RWPE2 (cell line): ENCODE measurements around the gene AP3S1.
"Not testable (repeated sequence)": the region's sequence is repeated elsewhere in the genome, so short reads cannot be mapped to it uniquely, and the experiment has no call there.

Experiments used
- ATAC-seq: fragments of 200-7000 bp; cut with Tn5 transposase; 3 replicates; pipeline ENCODE4 v1.9.1; 2021; ENCODE audit warnings: low read depth
- DNase-seq: peaks from one replicate; pipeline ENCODE4 v3.0.0-alpha.2; 2020; ENCODE audit warnings: low spot score
- H3K27ac ChIP-seq: fragments of 450-650 bp; 2 replicates; pipeline ENCODE4 v1.5.1; 2017; ENCODE audit warnings: mild to moderate bottlenecking; ENCODE audit not compliant: poor library complexity, severe bottlenecking
- H3K27me3 ChIP-seq: fragments of 250-450 bp; sonication (Bioruptor Pico); 2 replicates; pipeline ENCODE4 v1.5.1; 2021; ENCODE audit warnings: mild to moderate bottlenecking, moderate library complexity; ENCODE audit not compliant: insufficient read depth, poor library complexity, severe bottlenecking
- H3K36me3 ChIP-seq: fragments of 250-450 bp; sonication (Bioruptor Pico); 2 replicates; pipeline ENCODE4 v1.5.1; 2020; ENCODE audit warnings: low read depth, mild to moderate bottlenecking, moderate library complexity
- H3K4me1 ChIP-seq: fragments of 250-450 bp; sonication (Bioruptor Pico); 2 replicates; pipeline ENCODE4 v1.5.1; 2021; ENCODE audit warnings: mild to moderate bottlenecking, moderate library complexity; ENCODE audit not compliant: insufficient read depth, poor library complexity, severe bottlenecking
- H3K4me3 ChIP-seq: fragments of 250-450 bp; sonication (Bioruptor Pico); 2 replicates; pipeline ENCODE4 v1.5.1; 2021; ENCODE audit warnings: mild to moderate bottlenecking, moderate library complexity; ENCODE audit not compliant: severe bottlenecking
- H3K9me3 ChIP-seq: fragments of 250-450 bp; sonication (Bioruptor Pico); 2 replicates; pipeline ENCODE4 v1.5.1; 2021; ENCODE audit warnings: mild to moderate bottlenecking, moderate library complexity; ENCODE audit not compliant: severe bottlenecking
- TF ChIP-seq, protein P1 (sequence below): fragments of 450-650 bp; IDR thresholded peaks from one replicate; pipeline ENCODE4 v1.5.1; 2017; ENCODE audit warnings: mild to moderate bottlenecking, moderate library complexity; ENCODE audit not compliant: poor library complexity, severe bottlenecking

The AP3S1 gene

DNA sequence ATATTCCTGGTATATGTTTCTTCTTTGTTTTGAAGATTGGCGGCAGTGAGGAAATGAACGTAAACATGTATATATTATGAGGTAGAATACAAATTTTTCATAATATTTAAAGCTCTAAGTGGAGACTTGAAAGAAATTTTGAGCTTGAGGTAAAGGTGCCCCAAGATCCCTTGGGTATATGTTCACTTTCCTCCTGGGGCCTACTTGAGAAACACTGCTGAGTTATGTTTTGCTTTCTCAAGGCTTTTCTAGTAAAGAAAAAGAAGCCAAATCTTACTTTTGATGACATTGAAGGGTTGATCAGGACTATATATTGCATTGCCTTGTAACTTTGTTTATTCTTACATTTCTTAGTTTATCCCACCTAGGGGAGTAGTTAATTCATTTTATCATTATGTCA is 30.7 kb downstream of the AP3S1 start:
- Histone ChIP-seq H3K36me3 (peaks cover 22% of the 10 kb centered on the region), H3K27ac (no peak overlapping the region), H3K4me3 (no peak overlapping the region), H3K9me3 (no peaks in the 10 kb centered on the region), H3K4me1 (peaks cover 14% of the 10 kb centered on the region), H3K27me3 (no peaks in the 10 kb centered on the region)
- DNase-seq (no peak), ATAC-seq (no peak)
- TF ChIP-seq, protein P1, sequence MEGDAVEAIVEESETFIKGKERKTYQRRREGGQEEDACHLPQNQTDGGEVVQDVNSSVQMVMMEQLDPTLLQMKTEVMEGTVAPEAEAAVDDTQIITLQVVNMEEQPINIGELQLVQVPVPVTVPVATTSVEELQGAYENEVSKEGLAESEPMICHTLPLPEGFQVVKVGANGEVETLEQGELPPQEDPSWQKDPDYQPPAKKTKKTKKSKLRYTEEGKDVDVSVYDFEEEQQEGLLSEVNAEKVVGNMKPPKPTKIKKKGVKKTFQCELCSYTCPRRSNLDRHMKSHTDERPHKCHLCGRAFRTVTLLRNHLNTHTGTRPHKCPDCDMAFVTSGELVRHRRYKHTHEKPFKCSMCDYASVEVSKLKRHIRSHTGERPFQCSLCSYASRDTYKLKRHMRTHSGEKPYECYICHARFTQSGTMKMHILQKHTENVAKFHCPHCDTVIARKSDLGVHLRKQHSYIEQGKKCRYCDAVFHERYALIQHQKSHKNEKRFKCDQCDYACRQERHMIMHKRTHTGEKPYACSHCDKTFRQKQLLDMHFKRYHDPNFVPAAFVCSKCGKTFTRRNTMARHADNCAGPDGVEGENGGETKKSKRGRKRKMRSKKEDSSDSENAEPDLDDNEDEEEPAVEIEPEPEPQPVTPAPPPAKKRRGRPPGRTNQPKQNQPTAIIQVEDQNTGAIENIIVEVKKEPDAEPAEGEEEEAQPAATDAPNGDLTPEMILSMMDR: no peak

DNA sequence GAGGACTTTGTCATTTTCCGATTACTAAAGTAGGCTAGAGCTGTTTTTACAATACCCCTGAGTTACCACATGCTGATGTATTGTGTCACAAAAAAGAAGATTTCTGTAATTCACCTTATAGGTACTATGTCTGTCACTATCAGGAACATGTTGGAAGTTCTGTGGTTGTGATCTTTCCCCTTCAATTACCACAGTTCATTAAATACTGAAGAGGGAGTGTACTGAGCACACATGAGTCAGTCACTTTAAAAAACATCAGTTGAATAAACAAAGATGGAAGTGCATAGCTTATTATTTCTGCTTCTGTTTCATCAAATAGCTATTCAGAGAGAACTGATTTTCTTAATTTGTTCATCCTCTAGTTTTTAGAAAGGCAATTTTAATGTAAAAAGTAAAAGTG is 31.7 kb downstream of the AP3S1 start:
- no peak for DNase-seq
- no peak overlapping the region for H3K4me3 ChIP-seq
- TF ChIP-seq, protein P1: no peak
- no peaks in the 10 kb centered on the region for H3K27me3 ChIP-seq
- H3K27ac ChIP-seq: no peak overlapping the region
- peaks cover 9% of the 10 kb centered on the region for H3K4me1 ChIP-seq
- H3K9me3 ChIP-seq: no peaks in the 10 kb centered on the region
- peak; percentile 88 for ATAC-seq
- peaks cover 21% of the 10 kb centered on the region for H3K36me3 ChIP-seq

- no peak overlapping the region for H3K27ac ChIP-seq
- H3K27me3 ChIP-seq: no peaks in the 10 kb centered on the region
- TF ChIP-seq, protein P1: no peak
- DNase-seq (no peak), ATAC-seq (no peak)
- H3K36me3 ChIP-seq: peaks cover 12% of the 10 kb centered on the region
- peaks cover 9% of the 10 kb centered on the region for H3K4me1 ChIP-seq
- H3K9me3 ChIP-seq: no peaks in the 10 kb centered on the region
- H3K4me3 ChIP-seq: no peak overlapping the region
These were observed 33.7 kb downstream of the AP3S1 start for GRCh38 chr5:115875447-115875846.

DNA sequence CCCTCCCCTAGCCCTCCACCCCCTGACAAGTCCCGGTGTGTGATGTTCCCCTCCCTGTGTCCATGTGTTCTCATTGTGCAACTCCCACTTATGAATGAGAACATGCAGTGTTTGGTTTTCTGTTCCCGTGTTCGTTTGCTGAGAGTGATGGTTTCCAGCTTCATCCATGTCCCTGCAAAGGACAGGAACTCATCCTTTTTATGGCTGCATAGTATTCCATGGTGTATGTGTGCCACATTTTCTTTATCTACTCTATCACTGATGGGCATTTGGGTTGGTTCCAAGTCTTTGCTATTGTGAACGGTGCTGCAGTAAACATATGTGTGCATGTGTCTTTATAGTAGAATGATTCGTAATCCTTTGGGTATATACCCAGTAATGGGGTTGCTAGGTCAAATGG is 35.6 kb downstream of the AP3S1 start:
- DNase-seq, H3K27ac ChIP-seq, ATAC-seq: not testable (repeated sequence)

DNA sequence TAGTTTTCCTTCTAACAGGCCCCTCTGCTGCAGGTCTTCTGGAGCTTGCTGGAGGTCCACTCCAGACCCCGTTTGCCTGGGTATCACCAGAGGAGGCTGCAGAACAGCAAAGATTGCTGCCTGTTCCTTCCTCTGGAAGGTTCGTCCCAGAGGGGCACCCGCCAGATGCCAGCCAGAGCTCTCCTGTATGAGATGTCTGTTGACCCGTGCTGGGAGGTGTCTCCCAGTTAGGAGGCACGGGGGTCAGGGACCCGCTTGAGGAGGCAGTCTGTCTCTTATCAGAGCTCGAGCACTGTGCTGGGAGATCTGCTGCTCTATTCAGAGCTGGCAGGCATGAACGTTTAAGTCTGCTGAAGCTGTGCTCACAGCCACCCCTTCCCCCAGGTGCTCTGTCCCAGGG is 40.7 kb downstream of the AP3S1 start:
- H3K27me3 ChIP-seq, DNase-seq, ATAC-seq, H3K27ac ChIP-seq, H3K4me3 ChIP-seq, H3K4me1 ChIP-seq, H3K9me3 ChIP-seq: not testable (repeated sequence)
- H3K36me3 ChIP-seq: peaks cover 16% of the 10 kb centered on the region

More for the DNA sequence above, 35.6 kb downstream of the AP3S1 start:
- H3K27me3 ChIP-seq, H3K9me3 ChIP-seq, H3K36me3 ChIP-seq, H3K4me3 ChIP-seq, H3K4me1 ChIP-seq: not testable (repeated sequence)

- peaks cover 16% of the 10 kb centered on the region for H3K36me3 ChIP-seq
- DNase-seq (no peak), ATAC-seq (no peak)
- TF ChIP-seq, protein P1: no peak
- no peak overlapping the region for H3K4me3 ChIP-seq
- H3K9me3 ChIP-seq: no peaks in the 10 kb centered on the region
- no peaks in the 10 kb centered on the region for H3K4me1 ChIP-seq
- no peaks in the 10 kb centered on the region for H3K27me3 ChIP-seq
- H3K27ac ChIP-seq: no peak overlapping the region
These were observed 43.0 kb downstream of the AP3S1 start for GRCh38 chr5:115884704-115885103.

DNA sequence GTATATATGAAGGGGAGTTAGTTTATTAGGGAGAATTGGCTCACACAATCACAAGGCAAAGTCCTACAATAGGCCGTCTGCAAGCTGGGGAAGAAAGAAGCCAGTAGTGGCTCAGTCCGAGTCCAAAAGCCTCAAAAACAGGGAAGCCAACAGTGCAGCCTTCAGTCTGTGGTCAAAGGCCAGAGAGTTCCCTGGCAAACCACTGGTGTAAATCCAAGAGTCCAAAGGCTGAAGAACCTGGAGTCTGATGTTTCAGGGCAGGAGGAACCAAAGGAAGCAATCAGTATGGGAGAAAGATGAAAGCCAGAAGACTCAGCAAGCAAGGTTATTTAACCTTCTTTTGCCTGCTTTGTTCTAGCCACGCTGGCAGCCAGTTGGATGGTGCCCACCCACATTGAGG is 43.5 kb downstream of the AP3S1 start:
- DNase-seq, ATAC-seq, H3K4me1 ChIP-seq, H3K27me3 ChIP-seq, H3K4me3 ChIP-seq, H3K27ac ChIP-seq, H3K9me3 ChIP-seq: not testable (repeated sequence)
- peaks cover 16% of the 10 kb centered on the region for H3K36me3 ChIP-seq
